Breast epithelium (tissue), 3 donors: ENCODE results near the gene MEIS2.

Experiments
- POLR2AphosphoS5 ChIP-seq, 3 donors: sonication (generic); formaldehyde crosslinking; IDR thresholded peaks; one replicate each; pipeline ENCODE4 v1.6.1; 2017; ENCODE audit warnings: antibody characterized with exemption in 3 of 3
- TF ChIP-seq, protein P1 (sequence below), 3 donors: fragments of 450-650 bp; IDR thresholded peaks; one replicate each; pipeline ENCODE4 v1.5.1; 2016 to 2017; ENCODE audit warnings: antibody characterized with exemption in 3 of 3, mild to moderate bottlenecking in 3 of 3, moderate library complexity in 3 of 3

DNA sequence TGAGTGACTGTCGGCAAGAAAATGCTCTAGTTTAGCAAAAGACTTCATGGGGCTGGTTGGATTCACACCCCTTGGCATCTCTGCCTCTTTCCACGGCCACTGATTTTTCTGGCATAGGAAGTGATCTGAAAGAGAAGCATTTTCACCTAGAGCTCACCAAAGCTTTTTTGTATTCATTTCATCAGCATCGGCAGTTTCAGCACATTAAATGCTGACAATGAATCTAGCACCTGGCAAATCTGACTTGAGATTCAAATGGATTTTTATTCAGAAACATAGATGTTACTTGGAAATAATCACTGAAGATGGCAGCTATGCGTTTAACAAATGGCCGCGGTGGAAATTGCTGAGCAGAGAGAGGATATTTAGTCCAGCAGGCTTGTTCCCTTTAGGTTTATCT lies 155.9 kb downstream of the MEIS2 start:
- TF ChIP-seq, protein P1, sequence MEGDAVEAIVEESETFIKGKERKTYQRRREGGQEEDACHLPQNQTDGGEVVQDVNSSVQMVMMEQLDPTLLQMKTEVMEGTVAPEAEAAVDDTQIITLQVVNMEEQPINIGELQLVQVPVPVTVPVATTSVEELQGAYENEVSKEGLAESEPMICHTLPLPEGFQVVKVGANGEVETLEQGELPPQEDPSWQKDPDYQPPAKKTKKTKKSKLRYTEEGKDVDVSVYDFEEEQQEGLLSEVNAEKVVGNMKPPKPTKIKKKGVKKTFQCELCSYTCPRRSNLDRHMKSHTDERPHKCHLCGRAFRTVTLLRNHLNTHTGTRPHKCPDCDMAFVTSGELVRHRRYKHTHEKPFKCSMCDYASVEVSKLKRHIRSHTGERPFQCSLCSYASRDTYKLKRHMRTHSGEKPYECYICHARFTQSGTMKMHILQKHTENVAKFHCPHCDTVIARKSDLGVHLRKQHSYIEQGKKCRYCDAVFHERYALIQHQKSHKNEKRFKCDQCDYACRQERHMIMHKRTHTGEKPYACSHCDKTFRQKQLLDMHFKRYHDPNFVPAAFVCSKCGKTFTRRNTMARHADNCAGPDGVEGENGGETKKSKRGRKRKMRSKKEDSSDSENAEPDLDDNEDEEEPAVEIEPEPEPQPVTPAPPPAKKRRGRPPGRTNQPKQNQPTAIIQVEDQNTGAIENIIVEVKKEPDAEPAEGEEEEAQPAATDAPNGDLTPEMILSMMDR (IDR thresholded peaks at IDR 0.05), result no peak
- no peak for TF ChIP-seq POLR2AphosphoS5 (IDR thresholded peaks at IDR 0.05)
